H1 (cell line): ENCODE results near the gene GTF2F2.

Experiments used
- CBX5 ChIP-seq: fragments of 300-800, 300-1000 bp; sonication (generic); IDR thresholded peaks from 2 replicates; pipeline ENCODE4 v1.7.1; 2016; ENCODE audit warnings: antibody characterized with exemption, low read length, low read depth
- CTCF ChIP-seq, 3 experiments: IDR thresholded peaks; 1 replicate in 2 of 3; 2 replicates in 1 of 3; pipeline versions ENCODE4 v1.5.1 to v1.6.1; 2011; ENCODE audit warnings: low read length in 3 of 3, mild to moderate bottlenecking in 3 of 3, inconsistent platforms in 2 of 3, low read depth in 1 of 3, moderate library complexity in 1 of 3; ENCODE audit not compliant: insufficient read depth in 1 of 3; ENCODE audit errors: control extremely low read depth in 1 of 3
- EGR1 ChIP-seq: IDR thresholded peaks from 2 replicates; pipeline ENCODE4 v1.6.1; 2011; ENCODE audit warnings: low read depth, low read length, borderline replicate concordance
- EZH2 ChIP-seq: fragments of 200-600 bp; sonication (generic); IDR thresholded peaks from 2 replicates; pipeline ENCODE4 v1.7.1; 2012; ENCODE audit warnings: low read depth, mild to moderate bottlenecking, moderate library complexity, low read length, inconsistent platforms; ENCODE audit not compliant: severe bottlenecking
- HDAC6 ChIP-seq: IDR thresholded peaks from one replicate; pipeline ENCODE4 v1.7.1; 2012; ENCODE audit warnings: low read depth, mild to moderate bottlenecking, inconsistent platforms, low read length, moderate library complexity
- JUN ChIP-seq: IDR thresholded peaks from 2 replicates; pipeline ENCODE4 v1.6.1; 2011; ENCODE audit warnings: low read depth, mild to moderate bottlenecking, improper control_type of control experiment, low read length
- KDM1A ChIP-seq: fragments of 200-600, 300-600 bp; sonication (generic); IDR thresholded peaks from 2 replicates; pipeline ENCODE4 v1.7.1; 2016; ENCODE audit warnings: mild to moderate bottlenecking, low read length, borderline replicate concordance
- MAX ChIP-seq: IDR thresholded peaks from 2 replicates; pipeline ENCODE4 v1.6.1; 2012; ENCODE audit warnings: inconsistent platforms
- NRF1 ChIP-seq: IDR thresholded peaks from 2 replicates; pipeline ENCODE4 v1.6.1; 2011; ENCODE audit warnings: mild to moderate bottlenecking, low read depth, low read length, improper control_type of control experiment
- POLR2AphosphoS5 ChIP-seq: IDR thresholded peaks from 2 replicates; pipeline ENCODE4 v1.6.1; 2011; ENCODE audit warnings: low read depth, low read length
- SUZ12 ChIP-seq: fragments of 200-600 bp; sonication (generic); IDR thresholded peaks from 2 replicates; pipeline ENCODE4 v1.6.1; 2012; ENCODE audit warnings: mild to moderate bottlenecking, inconsistent platforms, low read length, moderate library complexity, mixed read lengths
- USF2 ChIP-seq: IDR thresholded peaks from 2 replicates; pipeline ENCODE4 v1.6.1; 2011; ENCODE audit warnings: low read length, improper control_type of control experiment

GRCh38 chr13:45224176-45224575, 103.9 kb downstream of the GTF2F2 start:
- TF ChIP-seq CTCF (IDR thresholded peaks at IDR 0.05; ENCODE audit: control extremely low read depth in 1 of 3, insufficient read depth in 1 of 3, low read depth in 1 of 3, low read length in 3 of 3), result no peak
- TF ChIP-seq SUZ12, result no peak
- no peak for TF ChIP-seq USF2
- TF ChIP-seq JUN, result no peak
- no peak for TF ChIP-seq HDAC6
- no peak for TF ChIP-seq CBX5
- TF ChIP-seq EZH2, result no peak
- no peak for TF ChIP-seq NRF1
- TF ChIP-seq KDM1A, result no peak
- no peak for TF ChIP-seq MAX
- TF ChIP-seq POLR2AphosphoS5, result no peak
- TF ChIP-seq EGR1, result no peak
